HL-60 (cell line): ENCODE data around the gene RIPK4.
A peak's percentile ranks its signal among the peaks of the same experiment; 100 is the strongest.

Source experiments
- DNase-seq, 2 experiments: peaks; one replicate each; pipeline ENCODE4 v3.0.0-alpha.2; 2010 to 2020; ENCODE audit warnings: low read depth in 1 of 2, low spot score in 1 of 2
- H3K27ac ChIP-seq: fragments of 250-450 bp; sonication (Bioruptor Pico); replicated peaks from 2 replicates; pipeline ENCODE4 v1.5.1; 2020; ENCODE audit warnings: mild to moderate bottlenecking, moderate library complexity
- H3K27me3 ChIP-seq: fragments of 250-450 bp; sonication (Bioruptor Pico); 2 replicates; pipeline ENCODE4 v1.5.1; 2021; ENCODE audit warnings: mild to moderate bottlenecking, moderate library complexity; ENCODE audit not compliant: insufficient read depth, poor library complexity, severe bottlenecking
- H3K4me3 ChIP-seq: replicated peaks from 2 replicates; pipeline ENCODE4 v1.5.1; 2011; ENCODE audit warnings: mild to moderate bottlenecking, control low read depth, low read length; ENCODE audit not compliant: insufficient read depth
- GABPA ChIP-seq: IDR thresholded peaks from 2 replicates; pipeline ENCODE4 v1.6.1; 2012; ENCODE audit warnings: low read depth
- POLR2AphosphoS5 ChIP-seq: IDR thresholded peaks from 2 replicates; pipeline ENCODE4 v1.6.1; 2012; ENCODE audit warnings: low read depth
- SPI1 ChIP-seq: IDR thresholded peaks from 2 replicates; pipeline ENCODE4 v1.6.1; 2012; ENCODE audit warnings: low read depth, mild to moderate bottlenecking, borderline replicate concordance
- TF ChIP-seq, protein P1 (sequence below): IDR thresholded peaks from one replicate; pipeline ENCODE4 v1.5.1; 2011; ENCODE audit warnings: low read length, control low read depth, inconsistent platforms; ENCODE audit not compliant: insufficient read depth
- TF ChIP-seq, protein P2 (sequence below): IDR thresholded peaks from 2 replicates; pipeline ENCODE4 v1.6.1; 2012; ENCODE audit warnings: low read depth; ENCODE audit not compliant: insufficient replicate concordance

The RIPK4 gene

DNA sequence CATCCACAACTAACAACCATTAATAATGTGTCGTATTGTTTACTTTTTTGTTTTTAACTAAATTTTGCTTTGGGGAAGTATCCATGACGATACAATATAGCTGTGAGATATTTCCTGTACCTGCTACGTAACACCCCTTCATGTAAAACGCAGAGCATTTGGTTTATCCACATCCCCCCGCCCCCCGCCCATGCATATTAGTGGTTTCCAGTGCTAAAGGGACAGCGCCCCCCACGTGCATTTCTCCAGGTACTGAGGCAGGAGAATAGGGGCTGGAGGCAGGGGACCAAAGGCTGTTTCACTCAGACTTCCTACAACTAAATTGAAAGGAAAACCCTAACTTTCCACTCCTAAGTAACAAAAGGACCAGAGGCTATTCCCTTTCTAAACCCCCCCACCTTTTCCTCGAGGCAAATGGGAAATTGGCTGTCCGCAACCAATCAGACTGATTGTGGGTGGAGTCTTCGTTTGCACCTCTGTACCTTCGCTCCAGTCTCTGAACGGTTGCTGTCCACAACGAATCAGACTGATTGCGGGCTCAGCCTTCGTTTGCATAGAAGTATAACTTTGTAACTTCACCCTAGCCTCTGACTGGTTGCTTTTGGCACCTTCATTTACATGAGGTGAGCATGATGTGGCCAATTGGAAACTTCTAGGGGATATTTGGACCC, 12.2 kb upstream of the RIPK4 start:
- no peak for TF ChIP-seq SPI1
- TF ChIP-seq, protein P1, sequence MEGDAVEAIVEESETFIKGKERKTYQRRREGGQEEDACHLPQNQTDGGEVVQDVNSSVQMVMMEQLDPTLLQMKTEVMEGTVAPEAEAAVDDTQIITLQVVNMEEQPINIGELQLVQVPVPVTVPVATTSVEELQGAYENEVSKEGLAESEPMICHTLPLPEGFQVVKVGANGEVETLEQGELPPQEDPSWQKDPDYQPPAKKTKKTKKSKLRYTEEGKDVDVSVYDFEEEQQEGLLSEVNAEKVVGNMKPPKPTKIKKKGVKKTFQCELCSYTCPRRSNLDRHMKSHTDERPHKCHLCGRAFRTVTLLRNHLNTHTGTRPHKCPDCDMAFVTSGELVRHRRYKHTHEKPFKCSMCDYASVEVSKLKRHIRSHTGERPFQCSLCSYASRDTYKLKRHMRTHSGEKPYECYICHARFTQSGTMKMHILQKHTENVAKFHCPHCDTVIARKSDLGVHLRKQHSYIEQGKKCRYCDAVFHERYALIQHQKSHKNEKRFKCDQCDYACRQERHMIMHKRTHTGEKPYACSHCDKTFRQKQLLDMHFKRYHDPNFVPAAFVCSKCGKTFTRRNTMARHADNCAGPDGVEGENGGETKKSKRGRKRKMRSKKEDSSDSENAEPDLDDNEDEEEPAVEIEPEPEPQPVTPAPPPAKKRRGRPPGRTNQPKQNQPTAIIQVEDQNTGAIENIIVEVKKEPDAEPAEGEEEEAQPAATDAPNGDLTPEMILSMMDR, result no peak
- no peak for TF ChIP-seq POLR2AphosphoS5
- TF ChIP-seq, protein P2, sequence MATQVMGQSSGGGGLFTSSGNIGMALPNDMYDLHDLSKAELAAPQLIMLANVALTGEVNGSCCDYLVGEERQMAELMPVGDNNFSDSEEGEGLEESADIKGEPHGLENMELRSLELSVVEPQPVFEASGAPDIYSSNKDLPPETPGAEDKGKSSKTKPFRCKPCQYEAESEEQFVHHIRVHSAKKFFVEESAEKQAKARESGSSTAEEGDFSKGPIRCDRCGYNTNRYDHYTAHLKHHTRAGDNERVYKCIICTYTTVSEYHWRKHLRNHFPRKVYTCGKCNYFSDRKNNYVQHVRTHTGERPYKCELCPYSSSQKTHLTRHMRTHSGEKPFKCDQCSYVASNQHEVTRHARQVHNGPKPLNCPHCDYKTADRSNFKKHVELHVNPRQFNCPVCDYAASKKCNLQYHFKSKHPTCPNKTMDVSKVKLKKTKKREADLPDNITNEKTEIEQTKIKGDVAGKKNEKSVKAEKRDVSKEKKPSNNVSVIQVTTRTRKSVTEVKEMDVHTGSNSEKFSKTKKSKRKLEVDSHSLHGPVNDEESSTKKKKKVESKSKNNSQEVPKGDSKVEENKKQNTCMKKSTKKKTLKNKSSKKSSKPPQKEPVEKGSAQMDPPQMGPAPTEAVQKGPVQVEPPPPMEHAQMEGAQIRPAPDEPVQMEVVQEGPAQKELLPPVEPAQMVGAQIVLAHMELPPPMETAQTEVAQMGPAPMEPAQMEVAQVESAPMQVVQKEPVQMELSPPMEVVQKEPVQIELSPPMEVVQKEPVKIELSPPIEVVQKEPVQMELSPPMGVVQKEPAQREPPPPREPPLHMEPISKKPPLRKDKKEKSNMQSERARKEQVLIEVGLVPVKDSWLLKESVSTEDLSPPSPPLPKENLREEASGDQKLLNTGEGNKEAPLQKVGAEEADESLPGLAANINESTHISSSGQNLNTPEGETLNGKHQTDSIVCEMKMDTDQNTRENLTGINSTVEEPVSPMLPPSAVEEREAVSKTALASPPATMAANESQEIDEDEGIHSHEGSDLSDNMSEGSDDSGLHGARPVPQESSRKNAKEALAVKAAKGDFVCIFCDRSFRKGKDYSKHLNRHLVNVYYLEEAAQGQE, result no peak
- no peak for TF ChIP-seq GABPA
- no peak for DNase-seq
- no peak overlapping the region for H3K4me3 ChIP-seq
- peaks cover 3% of the 10 kb centered on the region for H3K27me3 ChIP-seq
- H3K27ac ChIP-seq, result no peak overlapping the region

DNA sequence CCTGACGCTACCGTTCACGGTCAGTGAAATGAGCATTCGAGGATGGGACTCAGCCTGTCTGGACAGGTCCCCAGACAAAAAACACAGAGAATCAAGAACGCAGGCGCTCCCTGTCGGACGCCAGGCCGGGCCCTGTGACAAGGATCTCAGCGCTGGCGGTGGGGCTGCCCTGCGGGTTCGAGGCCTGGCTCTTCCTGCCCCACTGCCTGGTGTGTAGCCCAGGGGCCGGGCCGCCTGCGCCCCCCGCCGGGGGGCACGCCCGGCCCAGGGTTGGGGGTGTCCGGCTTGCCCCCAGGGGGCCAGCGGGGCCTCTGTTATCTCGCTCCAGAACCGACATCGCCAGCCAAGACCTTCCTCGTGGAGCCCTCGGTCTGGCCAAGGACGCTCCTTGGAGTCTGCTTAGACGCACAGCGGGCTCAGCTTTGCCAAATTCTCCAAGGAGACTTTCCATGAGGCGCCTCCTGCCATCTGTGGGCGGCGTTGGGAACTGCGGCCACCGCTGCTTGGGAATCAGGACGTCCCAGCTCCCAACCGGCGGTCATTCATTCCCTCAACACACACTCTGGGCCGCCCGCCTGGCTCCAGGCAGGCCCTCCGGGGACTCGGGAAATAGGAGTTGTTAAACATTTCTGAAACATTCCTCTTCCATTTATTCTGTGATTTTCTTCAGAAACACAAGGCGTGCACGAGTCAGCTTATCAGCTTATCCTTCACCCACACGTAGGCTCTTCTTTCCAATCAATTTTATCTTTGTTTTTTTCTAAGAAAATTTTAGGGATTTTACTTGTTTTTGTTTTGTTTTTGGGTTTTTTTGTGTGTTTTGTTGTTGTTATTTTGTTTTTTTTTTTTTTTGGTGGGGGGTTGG, 11.3 kb upstream of the RIPK4 start:
- no peak for TF ChIP-seq POLR2AphosphoS5
- Histone ChIP-seq H3K4me3 (no peak overlapping the region), H3K27me3 (peaks cover 6% of the 10 kb centered on the region), H3K27ac (no peak overlapping the region)
- DNase-seq, result peak in 1 of 2 experiments; percentile 26

DNA sequence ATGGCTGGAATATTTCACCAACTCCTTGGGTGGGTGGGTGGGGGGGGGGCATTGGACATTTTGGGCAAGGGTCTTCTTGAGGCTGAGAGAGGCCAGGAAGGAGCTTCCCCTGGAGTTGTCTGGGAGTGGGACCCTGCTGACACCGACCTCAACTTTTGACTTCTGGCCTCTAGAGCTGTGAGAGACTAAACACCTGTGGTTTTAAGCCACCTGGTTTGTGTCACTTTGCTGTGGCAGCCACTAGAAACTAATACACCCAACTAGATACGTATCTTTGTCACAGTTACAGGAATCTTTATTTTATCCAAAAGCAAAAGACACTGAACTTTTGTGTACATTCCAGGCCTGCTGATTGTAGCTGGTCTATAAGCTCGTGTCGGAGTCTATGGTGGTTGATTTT, 9.9 kb upstream of the RIPK4 start:
- Histone ChIP-seq H3K27me3 (peaks cover 6% of the 10 kb centered on the region), H3K27ac (no peak overlapping the region), H3K4me3 (no peak overlapping the region)
- no peak for DNase-seq
- no peak for TF ChIP-seq POLR2AphosphoS5
- TF ChIP-seq, protein P2, result no peak
- TF ChIP-seq, protein P1, result no peak
- no peak for TF ChIP-seq SPI1
- TF ChIP-seq GABPA, result no peak

DNA sequence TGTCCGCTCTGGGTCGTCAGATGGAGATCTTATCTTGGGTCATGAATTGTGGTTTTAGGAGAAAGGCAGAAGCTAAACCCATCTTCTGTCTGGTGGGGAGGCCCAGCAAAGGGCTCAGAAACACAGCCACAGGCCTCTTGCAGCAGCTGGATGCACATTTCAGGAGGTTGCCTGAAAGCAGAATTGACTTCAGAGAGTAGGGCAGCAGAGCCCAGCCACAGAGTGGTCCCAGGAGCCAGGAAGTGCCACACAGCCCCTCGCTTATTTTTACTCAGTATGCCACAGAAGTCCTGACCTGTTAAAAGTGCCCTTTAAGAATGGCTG, 8.3 kb upstream of the RIPK4 start:
- peaks cover 6% of the 10 kb centered on the region for H3K27me3 ChIP-seq
- DNase-seq, result no peak
- TF ChIP-seq, protein P2, result no peak
- no peak for TF ChIP-seq GABPA
- no peak for TF ChIP-seq SPI1

More for the DNA sequence above, 8.3 kb upstream of the RIPK4 start:
- Histone ChIP-seq H3K27ac (no peak overlapping the region), H3K4me3 (no peak overlapping the region)
